Thyroid gland (tissue), 4 donors: ENCODE data around the gene KTI12.

Experiments used
- POLR2A ChIP-seq, 2 donors: fragments of 450-650 bp; IDR thresholded peaks; one replicate each; pipeline ENCODE4 v1.6.1; 2017; ENCODE audit warnings: antibody characterized with exemption in 2 of 2, mild to moderate bottlenecking in 2 of 2, moderate library complexity in 1 of 2
- TF ChIP-seq, protein P1 (sequence below), 6 experiments: fragments of 200-600 bp in 3 of 6; fragments of 450-650 bp in 3 of 6; sonication (generic) in 3 of 6; IDR thresholded peaks; one replicate each; pipeline ENCODE4 v1.5.1; 2016 to 2019; ENCODE audit warnings: antibody characterized with exemption in 6 of 6, mild to moderate bottlenecking in 2 of 6, inconsistent platforms in 1 of 6, moderate library complexity in 1 of 6

DNA sequence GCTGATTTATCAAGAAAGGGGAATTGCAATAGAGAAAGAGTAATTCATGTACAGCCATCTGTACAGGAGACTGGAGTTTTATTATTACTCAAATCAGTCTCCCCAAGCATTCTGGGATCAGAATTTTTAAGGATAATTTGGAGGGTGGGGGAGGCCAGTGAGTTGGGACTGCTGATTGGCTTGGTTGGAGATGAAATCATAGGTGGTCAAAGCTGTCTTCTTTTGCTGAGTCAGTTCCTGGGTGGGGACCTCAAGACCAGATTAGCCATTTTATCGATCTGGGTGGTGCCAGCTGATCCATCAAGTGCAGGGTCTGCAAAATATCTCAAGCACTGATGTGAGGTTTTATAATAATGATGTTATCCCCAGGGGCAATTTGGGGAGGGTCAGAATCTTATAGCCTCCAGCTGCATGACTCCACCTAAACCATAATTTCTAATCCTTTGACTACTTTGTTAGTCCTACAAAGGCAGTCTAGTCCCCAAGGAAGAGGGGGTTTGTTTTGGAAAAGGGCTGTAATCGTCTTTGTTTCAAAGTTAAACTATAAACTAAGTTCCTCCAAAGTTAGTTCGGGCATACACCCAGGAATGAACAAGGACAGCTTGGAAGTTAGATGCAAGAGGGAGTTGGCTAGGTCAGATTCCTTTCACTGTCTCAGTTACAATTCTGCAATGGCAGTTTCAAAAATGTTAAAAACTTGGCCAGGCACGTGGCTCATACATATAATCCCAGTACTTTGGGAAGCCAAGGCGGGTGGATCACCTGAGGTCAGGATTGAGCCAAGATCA, 26.2 kb downstream of the KTI12 start:
- no peak for TF ChIP-seq POLR2A (IDR thresholded peaks at IDR 0.05)
- TF ChIP-seq, protein P1, sequence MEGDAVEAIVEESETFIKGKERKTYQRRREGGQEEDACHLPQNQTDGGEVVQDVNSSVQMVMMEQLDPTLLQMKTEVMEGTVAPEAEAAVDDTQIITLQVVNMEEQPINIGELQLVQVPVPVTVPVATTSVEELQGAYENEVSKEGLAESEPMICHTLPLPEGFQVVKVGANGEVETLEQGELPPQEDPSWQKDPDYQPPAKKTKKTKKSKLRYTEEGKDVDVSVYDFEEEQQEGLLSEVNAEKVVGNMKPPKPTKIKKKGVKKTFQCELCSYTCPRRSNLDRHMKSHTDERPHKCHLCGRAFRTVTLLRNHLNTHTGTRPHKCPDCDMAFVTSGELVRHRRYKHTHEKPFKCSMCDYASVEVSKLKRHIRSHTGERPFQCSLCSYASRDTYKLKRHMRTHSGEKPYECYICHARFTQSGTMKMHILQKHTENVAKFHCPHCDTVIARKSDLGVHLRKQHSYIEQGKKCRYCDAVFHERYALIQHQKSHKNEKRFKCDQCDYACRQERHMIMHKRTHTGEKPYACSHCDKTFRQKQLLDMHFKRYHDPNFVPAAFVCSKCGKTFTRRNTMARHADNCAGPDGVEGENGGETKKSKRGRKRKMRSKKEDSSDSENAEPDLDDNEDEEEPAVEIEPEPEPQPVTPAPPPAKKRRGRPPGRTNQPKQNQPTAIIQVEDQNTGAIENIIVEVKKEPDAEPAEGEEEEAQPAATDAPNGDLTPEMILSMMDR (IDR thresholded peaks at IDR 0.05), result no peak
